Erythroblast (primary cell): ENCODE data around the gene COPE.

Experiments
- GATA1 ChIP-seq: IDR thresholded peaks from 2 replicates; pipeline ENCODE4 v1.6.1; 2011; ENCODE audit warnings: low read depth, mild to moderate bottlenecking, control low read depth, low read length, moderate library complexity
- POLR2A ChIP-seq: IDR thresholded peaks from 2 replicates; pipeline ENCODE4 v1.6.1; 2011; ENCODE audit warnings: mild to moderate bottlenecking, low read length

DNA sequence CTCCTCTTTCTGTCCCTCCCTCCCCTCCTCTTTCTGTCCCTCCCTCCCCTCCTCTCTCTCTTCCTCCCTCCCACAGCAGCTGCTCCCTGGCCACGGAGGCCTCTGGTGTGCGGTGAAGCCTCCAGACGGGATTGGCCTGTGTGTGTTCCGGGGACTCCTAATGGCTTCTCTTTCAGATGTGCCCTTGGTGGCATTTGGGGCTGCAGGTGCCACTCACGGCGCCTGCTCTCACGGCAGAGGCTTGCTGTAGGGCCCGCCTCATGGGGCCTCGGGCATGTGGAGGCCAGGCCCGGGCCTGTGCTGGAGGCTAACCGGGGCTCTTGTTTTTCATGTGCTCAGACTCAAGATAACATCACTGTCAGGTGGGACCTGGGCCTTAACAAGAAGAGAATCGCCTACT, 66.5 kb downstream of the COPE start:
- TF ChIP-seq POLR2A (no peak), GATA1 (no peak)
